ENCODE results near the gene ALOX15.

- TF ChIP-seq CTCF (IDR thresholded peaks at IDR 0.05; ENCODE audit: low read depth, low read length, poor library complexity, severe bottlenecking) (no peak), EZH2phosphoT487 (IDR thresholded peaks at IDR 0.05; ENCODE audit: borderline replicate concordance, low read length) (no peak)
Measured at GRCh38 chr17:4601326-4601725, 40.2 kb downstream of the ALOX15 start.
